GM18909 (cell line): ENCODE measurements around the gene ANTXR1.

Experiments
- ATAC-seq: cut with Tn5 transposase; IDR thresholded peaks from one replicate; pipeline ENCODE4 v1.9.1; 2021; ENCODE audit warnings: mild to moderate bottlenecking; ENCODE audit not compliant: unreplicated experiment, poor library complexity

ANTXR1 gene

GRCh38 chr2:69089998-69090397 lies 77.0 kb downstream of the ANTXR1 start:
- ATAC-seq: no peak

DNA sequence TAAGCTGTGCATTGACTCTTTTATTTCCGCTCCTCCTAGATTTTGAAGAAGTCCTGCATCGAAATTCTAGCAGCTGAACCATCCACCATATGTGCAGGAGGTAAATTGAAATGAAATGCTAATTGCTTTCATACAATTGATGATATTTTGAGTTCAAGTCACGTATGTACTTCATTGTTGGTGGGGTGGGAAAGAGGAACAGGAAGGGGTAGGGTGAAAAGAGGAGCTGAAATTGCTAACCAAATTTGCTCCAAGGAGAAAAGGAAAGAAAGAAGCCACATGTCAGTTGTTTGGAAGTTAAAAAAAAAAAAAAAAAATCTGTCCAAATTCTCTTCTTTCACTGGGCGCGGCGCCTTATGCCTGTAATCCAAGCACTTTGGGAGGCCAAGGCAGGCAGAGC lies 77.8 kb downstream of the ANTXR1 start:
- no peak for ATAC-seq

DNA sequence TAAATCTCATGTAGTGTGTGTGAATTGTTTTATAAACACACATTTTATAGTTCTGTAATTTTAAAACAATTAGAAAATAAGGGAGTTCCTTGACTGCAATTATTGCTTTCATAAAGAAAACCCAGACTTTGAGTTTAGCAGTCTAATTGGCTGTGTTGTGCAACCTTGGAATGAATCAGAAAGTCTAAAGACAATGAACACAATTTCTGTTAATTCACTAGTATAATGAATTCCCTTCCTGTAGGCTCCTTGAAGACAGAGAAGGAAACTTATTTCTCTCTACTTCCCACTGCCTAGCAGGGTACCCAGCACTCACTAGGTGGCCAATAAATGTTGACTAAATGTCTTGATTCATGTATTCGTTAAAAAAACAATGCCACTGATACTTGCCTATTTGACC lies 79.9 kb downstream of the ANTXR1 start:
- ATAC-seq: no peak

GRCh38 chr2:69095305-69095704 lies 82.3 kb downstream of the ANTXR1 start:
- no peak for ATAC-seq

DNA sequence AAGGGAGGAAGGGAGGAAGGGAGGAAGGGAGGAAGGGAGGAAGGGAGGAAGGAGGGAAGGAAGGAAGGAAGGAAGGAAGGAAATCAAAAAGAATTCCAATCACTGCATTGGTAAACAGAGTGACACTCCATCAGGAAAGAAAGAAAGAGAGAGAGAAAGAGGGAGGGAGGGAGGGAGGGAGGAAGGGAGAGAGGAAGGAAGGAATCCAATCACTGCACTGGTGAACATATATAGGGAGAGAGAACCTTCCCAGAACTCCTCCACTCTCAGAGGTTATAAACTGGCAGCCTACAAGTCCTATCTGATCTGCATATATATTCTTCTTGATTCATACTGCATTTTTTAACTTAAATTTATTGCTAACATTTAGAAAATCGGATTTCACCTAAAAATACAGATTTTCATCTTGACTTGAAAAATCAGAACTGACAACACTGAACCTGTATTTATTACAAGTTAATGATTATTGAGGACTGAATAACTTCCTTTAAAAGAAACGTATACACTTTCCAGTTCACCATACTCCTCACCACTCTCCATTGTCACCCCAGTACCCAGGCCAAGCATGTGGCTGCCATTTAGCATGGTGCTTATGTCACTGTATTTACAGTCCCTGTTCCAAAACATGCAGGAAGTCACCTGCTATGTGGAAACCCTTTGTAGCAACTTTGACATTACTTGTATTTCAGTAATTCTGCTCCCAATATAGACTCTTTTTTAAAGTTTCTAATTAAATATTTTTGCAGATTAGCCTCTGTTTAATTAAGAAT lies 83.5 kb downstream of the ANTXR1 start:
- ATAC-seq: no peak

DNA sequence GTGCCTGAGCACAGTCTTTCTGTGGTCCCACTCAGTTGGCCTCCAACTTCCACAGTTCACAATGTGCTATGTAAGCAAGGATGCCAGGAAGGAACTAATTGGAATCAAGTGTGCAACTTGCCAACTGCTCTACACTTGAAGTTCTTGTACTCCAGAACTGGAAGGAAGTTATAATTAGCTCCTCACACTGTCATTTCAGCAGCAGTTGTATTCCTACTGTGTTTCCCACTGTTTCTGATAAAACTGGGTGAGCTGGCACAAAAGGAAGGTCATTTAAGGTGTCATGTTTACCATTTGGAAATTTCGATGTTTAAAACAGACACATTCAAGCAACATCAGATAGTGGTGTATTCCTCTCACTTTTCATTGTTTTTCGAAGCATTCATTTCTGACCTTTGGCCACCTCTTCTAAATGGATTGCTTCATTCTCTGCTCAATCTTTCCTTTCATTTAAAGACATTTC lies 84.2 kb downstream of the ANTXR1 start:
- ATAC-seq: no peak

DNA sequence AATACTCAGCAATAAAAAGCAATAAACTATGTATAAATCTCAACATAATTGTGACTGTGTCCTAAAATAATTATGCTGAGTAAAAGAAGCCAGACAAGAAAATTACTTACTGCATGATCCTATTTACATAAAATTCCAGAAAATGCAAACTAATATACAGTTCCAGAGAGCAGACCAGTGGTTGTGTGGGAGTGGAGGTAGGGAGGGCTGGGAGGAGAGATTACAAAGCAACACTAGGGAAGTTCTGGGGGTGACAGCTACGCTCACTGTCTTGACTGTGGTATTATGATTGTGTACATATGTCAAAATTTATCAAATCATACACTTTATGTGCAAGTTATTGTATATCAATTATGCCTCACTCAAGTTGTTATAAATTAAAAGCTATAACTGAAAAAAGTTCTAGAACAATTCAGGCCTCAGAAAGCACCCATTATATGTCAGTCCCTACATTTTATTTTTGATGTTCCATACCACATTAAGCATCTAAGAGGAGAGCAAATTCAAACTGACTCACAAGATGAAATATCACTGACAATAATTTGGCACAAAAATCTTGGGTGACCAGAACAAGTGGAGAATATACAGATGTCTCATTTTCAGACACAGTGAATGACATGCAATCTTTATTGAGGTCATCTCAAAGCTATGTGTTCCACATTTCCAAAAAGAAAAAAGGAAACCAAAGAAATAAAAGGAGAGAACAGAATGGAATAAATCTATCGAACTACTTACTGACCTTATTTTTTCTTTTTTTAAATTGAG lies 85.1 kb downstream of the ANTXR1 start:
- ATAC-seq: no peak

GRCh38 chr2:69099541-69099940 lies 86.6 kb downstream of the ANTXR1 start:
- no peak for ATAC-seq

DNA sequence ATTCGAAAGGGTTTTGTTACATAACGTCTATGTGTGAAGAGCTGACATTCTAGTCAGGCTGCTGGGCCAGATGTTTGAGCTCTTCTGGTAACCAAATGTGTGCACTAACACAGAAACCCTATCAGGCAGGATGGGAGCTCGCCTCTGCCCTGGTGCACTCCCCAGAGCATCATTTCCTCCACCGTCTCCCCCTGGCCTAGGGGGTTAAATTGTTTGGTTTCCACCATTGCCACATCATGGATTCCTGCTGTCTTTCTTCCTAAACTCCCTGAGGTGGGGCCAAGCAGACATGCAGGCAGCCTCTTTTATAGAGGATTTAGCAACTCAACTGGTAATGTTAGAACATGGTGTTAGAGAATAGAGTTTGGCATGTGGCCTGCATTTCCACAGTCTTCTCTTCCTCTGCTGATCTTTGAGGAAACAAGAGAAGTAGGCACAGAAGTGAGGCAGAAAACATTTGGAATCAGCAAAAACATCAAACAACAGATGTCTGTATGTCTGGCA lies 87.3 kb downstream of the ANTXR1 start:
- no peak for ATAC-seq

GRCh38 chr2:69102041-69102593 lies 89.1 kb downstream of the ANTXR1 start:
- no peak for ATAC-seq

GRCh38 chr2:69103419-69103818 lies 90.4 kb downstream of the ANTXR1 start:
- ATAC-seq: no peak

GRCh38 chr2:69104261-69104660 lies 91.3 kb downstream of the ANTXR1 start:
- ATAC-seq: no peak

DNA sequence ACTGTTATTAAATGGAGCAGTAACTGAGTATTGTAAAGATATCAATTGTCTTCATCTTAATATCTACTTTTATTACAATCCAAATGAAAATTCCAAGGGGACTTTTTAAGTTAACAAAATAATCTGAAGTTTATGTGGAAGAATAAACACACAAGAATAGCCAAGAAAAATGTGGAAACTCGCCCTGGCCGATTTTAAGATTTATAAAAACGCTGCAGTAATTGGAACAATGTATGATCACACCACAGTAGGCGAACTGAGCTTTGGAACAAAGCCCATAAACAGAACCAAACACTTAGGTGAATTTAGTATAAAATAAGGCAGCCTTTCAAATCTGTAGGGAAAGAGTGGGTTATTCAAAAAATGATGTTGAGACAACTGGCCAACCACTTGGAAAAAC lies 96.3 kb downstream of the ANTXR1 start:
- ATAC-seq: no peak

GRCh38 chr2:69111076-69111475 lies 98.1 kb downstream of the ANTXR1 start:
- ATAC-seq: no peak

DNA sequence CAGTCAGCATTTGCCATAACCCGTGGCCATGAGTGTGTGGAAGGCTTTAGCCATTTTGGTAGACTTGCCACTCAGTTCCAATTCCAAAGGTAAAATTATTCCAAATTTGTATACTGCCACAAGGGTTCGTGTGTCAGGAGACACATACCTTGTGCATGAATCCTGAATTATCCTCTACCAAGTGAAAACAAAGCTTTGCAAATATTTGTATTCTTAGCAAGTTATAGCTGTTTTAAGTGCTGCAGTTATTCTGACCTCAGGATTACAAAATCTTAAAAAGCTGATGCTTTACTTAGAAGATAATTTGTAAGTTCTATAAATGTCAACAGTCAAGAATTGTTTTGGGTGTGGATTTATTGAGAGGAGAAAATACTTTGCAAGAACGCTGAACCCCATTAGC lies 100.6 kb downstream of the ANTXR1 start:
- no peak for ATAC-seq

- no peak for ATAC-seq
These were observed 101.6 kb downstream of the ANTXR1 start for GRCh38 chr2:69114534-69114933.

DNA sequence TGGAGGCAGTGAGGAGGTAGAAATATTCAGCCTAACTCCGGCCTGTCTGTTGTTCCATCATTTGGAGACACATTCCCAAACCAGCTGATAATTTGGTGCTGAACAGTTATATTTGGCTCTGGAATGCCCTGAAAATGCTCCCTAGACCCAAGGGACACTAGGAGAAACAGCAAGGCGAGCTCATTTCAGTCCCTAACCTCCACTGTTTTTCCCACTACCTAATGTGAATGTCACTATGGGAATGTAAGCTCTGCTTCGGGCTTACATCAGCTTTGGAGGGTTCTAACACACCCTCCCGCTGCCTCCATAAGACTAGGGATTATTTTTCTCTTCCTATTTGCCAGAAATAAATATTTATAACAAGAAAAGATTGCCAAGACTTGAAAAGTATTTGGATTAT lies 103.5 kb downstream of the ANTXR1 start:
- ATAC-seq: no peak

DNA sequence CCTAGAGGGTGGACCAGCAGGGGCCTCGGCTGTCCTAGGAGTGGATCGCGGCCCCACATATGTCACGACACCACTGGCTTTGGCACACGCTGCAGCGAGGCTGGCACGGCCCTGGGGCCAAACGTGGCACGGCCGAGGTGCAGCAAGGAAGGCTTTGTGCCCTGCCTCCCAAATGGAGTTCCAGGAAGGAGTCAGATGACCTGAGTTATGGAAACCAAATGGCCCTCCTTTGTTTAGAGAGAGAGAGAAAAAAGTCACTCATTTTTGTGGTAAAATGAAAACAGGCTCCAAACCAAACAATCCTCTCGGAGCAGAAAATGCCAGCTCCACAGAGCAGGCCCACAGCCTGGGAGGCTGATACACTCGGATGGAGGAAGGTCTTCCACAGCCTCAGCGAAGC lies 105.6 kb downstream of the ANTXR1 start:
- ATAC-seq: no peak

DNA sequence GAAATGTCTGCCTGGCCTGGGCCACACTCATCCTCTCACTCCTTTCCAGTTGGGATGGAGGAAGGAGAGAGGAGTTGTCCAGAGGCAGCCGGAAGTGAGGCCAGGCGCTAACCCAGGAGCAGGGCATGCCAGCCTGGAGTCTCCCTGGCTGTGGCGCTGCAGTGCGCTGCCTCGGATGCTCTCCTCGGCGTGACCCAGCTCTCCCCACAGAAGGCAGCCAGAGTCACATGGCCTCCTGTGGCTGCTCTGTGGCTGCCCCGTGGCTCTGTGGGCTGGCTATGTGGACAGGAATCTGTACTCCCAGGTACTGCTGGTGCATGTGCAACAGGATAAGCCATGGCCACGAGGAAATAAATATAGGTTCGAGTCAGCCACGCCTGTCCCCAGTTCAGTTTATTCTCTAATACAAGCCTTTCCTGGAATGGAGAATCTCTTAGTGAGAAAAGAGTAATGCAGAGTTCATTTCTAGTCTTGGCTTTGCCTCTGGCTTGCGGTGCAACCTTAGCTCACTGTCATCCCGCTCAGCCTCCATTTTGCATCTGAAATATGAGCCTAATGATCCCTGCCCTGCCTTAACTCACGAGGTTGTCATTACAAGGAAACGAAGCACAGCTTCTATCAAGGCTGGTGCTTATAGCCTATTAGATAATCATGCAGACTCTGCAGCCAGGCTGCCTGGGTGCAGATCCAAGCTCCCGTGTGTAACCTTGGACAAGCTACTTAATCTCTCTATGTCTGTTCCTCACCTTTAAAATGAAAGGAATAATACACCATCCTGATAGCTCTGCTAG lies 106.3 kb downstream of the ANTXR1 start:
- no peak for ATAC-seq

- ATAC-seq: no peak
These were observed 109.3 kb downstream of the ANTXR1 start for GRCh38 chr2:69122271-69122670.
